Liver (tissue), 9 donors: ENCODE results near the gene UFD1. TPM values are rescaled to one million over a fixed set of nuclear protein-coding genes. Genes with fewer than 3 reads are reported as not detected.

Source experiments
- DNase-seq: peaks from one replicate; pipeline ENCODE4 v3.0.0-alpha.2; 2017; ENCODE audit warnings: low spot score
- H3K27ac ChIP-seq, 2 donors: one replicate each; pipeline ENCODE4 v1.7.0; 2013; ENCODE audit warnings: inconsistent platforms in 2 of 2, low read length in 2 of 2, control low read depth in 1 of 2, low read depth in 1 of 2, mild to moderate bottlenecking in 1 of 2
- H3K27me3 ChIP-seq, 4 donors: one replicate each; pipeline versions ENCODE4 v1.6.1 to v1.7.0; 2013; ENCODE audit warnings: low read length in 3 of 4, inconsistent platforms in 1 of 4, mild to moderate bottlenecking in 1 of 4, moderate library complexity in 1 of 4; ENCODE audit not compliant: control insufficient read depth in 4 of 4, insufficient read depth in 4 of 4
- H3K36me3 ChIP-seq, 4 donors: one replicate each; pipeline versions ENCODE4 v1.6.1 to v1.7.0; 2013; ENCODE audit warnings: low read length in 3 of 4, mild to moderate bottlenecking in 3 of 4, low read depth in 1 of 4, moderate library complexity in 1 of 4; ENCODE audit not compliant: control insufficient read depth in 4 of 4, insufficient read depth in 3 of 4
- H3K4me1 ChIP-seq, 4 donors: one replicate each; pipeline versions ENCODE4 v1.6.1 to v1.7.0; 2013; ENCODE audit warnings: low read length in 3 of 4, mild to moderate bottlenecking in 3 of 4, moderate library complexity in 1 of 4; ENCODE audit not compliant: control insufficient read depth in 4 of 4, insufficient read depth in 4 of 4
- H3K4me3 ChIP-seq, 3 donors: one replicate each; pipeline versions ENCODE4 v1.6.1 to v1.7.0; 2013; ENCODE audit warnings: low read length in 3 of 3, control low read depth in 1 of 3, low read depth in 1 of 3, mild to moderate bottlenecking in 1 of 3
- H3K9ac ChIP-seq, 2 donors: one replicate each; pipeline ENCODE4 v1.7.0; 2013; ENCODE audit warnings: low read length in 2 of 2, mild to moderate bottlenecking in 2 of 2, moderate library complexity in 2 of 2, control low read depth in 1 of 2, low read depth in 1 of 2
- H3K9me3 ChIP-seq, 4 donors: one replicate each; pipeline versions ENCODE4 v1.6.1 to v1.7.0; 2013; ENCODE audit warnings: low read length in 3 of 4; ENCODE audit not compliant: control insufficient read depth in 4 of 4
- EGR1 ChIP-seq, 2 donors: IDR thresholded peaks; 2 replicates each; pipeline ENCODE4 v1.6.1; 2016 to 2018; ENCODE audit warnings: antibody characterized with exemption in 2 of 2, low read depth in 2 of 2
- FOXA1 ChIP-seq: IDR thresholded peaks from 2 replicates; pipeline ENCODE4 v1.6.1; 2016; ENCODE audit warnings: antibody characterized with exemption
- FOXA2 ChIP-seq: IDR thresholded peaks from 2 replicates; pipeline ENCODE4 v1.6.1; 2016; ENCODE audit warnings: antibody characterized with exemption
- GABPA ChIP-seq, 2 donors: IDR thresholded peaks in 1 of 2; conservative IDR thresholded peaks in 1 of 2; 2 replicates each; pipeline ENCODE4 v1.6.1; 2016; ENCODE audit warnings: antibody characterized with exemption in 2 of 2, mild to moderate bottlenecking in 1 of 2, moderate library complexity in 1 of 2
- HNF4G ChIP-seq: IDR thresholded peaks from 2 replicates; pipeline ENCODE4 v1.6.1; 2016; ENCODE audit warnings: antibody characterized with exemption
- JUND ChIP-seq, 2 donors: IDR thresholded peaks; 2 replicates each; pipeline ENCODE4 v1.6.1; 2016; ENCODE audit warnings: antibody characterized with exemption in 2 of 2
- NR2F2 ChIP-seq: IDR thresholded peaks from 2 replicates; pipeline ENCODE4 v1.6.1; 2016; ENCODE audit warnings: antibody characterized with exemption
- RAD21 ChIP-seq, 2 donors: IDR thresholded peaks; 2 replicates each; pipeline ENCODE4 v1.6.1; 2016; ENCODE audit warnings: antibody characterized with exemption in 2 of 2, mild to moderate bottlenecking in 2 of 2
- RXRA ChIP-seq, 2 donors: IDR thresholded peaks; 2 replicates each; pipeline ENCODE4 v1.6.1; 2017 to 2018; ENCODE audit warnings: antibody characterized with exemption in 2 of 2, mild to moderate bottlenecking in 1 of 2
- SP1 ChIP-seq: IDR thresholded peaks from 2 replicates; pipeline ENCODE4 v1.6.1; 2018; ENCODE audit warnings: antibody characterized with exemption, mild to moderate bottlenecking
- TAF1 ChIP-seq: conservative IDR thresholded peaks from 2 replicates; pipeline ENCODE4 v1.6.1; 2016; ENCODE audit warnings: antibody characterized with exemption, mild to moderate bottlenecking
- YY1 ChIP-seq: IDR thresholded peaks from 2 replicates; pipeline ENCODE4 v1.6.1; 2016; ENCODE audit warnings: antibody characterized with exemption, mild to moderate bottlenecking
- WGBS: extraction: QIAGEN DNeasy Blood & Tissue Kit; methylation state at CpG from one replicate; pipeline ENCODE4 v1.1.7; 2013; 5-methylcytosine and 5-hydroxymethylcytosine counted together
- polyA plus RNA-seq, 2 donors: library from polyadenylated mRNA; stranded (reverse) in 1 of 2; unstranded in 1 of 2; fragments of 200-250 nt in 1 of 2; fragments of >200 nt in 1 of 2; fragmentation: Nextera tagmentation in 1 of 2; extraction: Ambion mirVana in 1 of 2; gene quantifications; one replicate each; pipeline versions ENCODE4 v1.2.1 to v1.2.3, GENCODE V29; 2013 to 2015
- total RNA-seq, 2 donors: library from RNA; depleted of rRNA; stranded (reverse); fragments of >200 nt; gene quantifications; one replicate each; pipeline ENCODE4 v1.2.3, GENCODE V29; 2014
- TF ChIP-seq, protein P1 (sequence below): IDR thresholded peaks from 2 replicates; pipeline ENCODE4 v1.6.1; 2016; ENCODE audit warnings: antibody characterized with exemption, mild to moderate bottlenecking
- TF ChIP-seq, protein P2 (sequence below): fragments of 150-350 bp; IDR thresholded peaks from 2 replicates; pipeline ENCODE4 v1.5.1; 2017; ENCODE audit warnings: improper control_type of control experiment, low read depth, low read length; ENCODE audit not compliant: missing input control
- TF ChIP-seq, protein P3 (sequence below): IDR thresholded peaks from 2 replicates; pipeline ENCODE4 v1.6.1; 2016; ENCODE audit warnings: antibody characterized with exemption
- TF ChIP-seq, protein P4 (sequence below): IDR thresholded peaks from 2 replicates; pipeline ENCODE4 v1.6.1; 2016; ENCODE audit warnings: antibody characterized with exemption
- TF ChIP-seq, protein P5 (sequence below): IDR thresholded peaks from 2 replicates; pipeline ENCODE4 v1.6.1; 2016; ENCODE audit warnings: antibody characterized with exemption
- donor health status: healthy.
- donor health status: healthy.
- donor health status: healthy.
- donor health status: healthy.
- donor health status: healthy.

The UFD1 gene
- total and polyA plus RNA-seq, 4 donors = 28.2 to 64.2 (median 54.6) TPM

DNA sequence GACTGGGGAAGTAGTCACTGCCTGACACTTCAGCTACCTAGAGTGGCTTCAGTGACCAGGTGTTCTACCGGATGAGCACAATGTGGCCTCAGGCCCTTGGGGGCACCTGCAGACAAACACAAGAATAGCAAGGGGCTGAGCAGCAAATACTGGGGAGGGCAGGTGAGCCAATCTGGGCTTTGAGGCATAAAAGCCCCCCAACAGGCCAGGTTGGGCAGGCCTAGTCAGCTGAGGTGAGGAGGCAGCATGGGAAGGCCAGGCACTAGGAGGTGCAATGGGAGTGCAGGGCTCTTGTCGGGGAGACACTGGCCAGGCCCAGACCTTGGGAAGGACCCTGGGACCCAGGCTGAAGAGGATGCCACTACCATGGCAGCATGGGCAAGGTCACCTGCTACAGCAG lies 9.0 kb downstream of the UFD1 start:
- H3K9ac ChIP-seq = no peak overlapping the region
- no peak for DNase-seq
- 97% methylated on average over 2 of the region's 2 CpGs for WGBS
- H3K36me3 ChIP-seq = peaks cover 42 to 89% (median 73%) of the 10 kb centered on the region in 4 donors
- no peak overlapping the region for H3K27ac ChIP-seq
- H3K9me3 ChIP-seq = no peaks in the 10 kb centered on the region
- TF ChIP-seq, protein P1, sequence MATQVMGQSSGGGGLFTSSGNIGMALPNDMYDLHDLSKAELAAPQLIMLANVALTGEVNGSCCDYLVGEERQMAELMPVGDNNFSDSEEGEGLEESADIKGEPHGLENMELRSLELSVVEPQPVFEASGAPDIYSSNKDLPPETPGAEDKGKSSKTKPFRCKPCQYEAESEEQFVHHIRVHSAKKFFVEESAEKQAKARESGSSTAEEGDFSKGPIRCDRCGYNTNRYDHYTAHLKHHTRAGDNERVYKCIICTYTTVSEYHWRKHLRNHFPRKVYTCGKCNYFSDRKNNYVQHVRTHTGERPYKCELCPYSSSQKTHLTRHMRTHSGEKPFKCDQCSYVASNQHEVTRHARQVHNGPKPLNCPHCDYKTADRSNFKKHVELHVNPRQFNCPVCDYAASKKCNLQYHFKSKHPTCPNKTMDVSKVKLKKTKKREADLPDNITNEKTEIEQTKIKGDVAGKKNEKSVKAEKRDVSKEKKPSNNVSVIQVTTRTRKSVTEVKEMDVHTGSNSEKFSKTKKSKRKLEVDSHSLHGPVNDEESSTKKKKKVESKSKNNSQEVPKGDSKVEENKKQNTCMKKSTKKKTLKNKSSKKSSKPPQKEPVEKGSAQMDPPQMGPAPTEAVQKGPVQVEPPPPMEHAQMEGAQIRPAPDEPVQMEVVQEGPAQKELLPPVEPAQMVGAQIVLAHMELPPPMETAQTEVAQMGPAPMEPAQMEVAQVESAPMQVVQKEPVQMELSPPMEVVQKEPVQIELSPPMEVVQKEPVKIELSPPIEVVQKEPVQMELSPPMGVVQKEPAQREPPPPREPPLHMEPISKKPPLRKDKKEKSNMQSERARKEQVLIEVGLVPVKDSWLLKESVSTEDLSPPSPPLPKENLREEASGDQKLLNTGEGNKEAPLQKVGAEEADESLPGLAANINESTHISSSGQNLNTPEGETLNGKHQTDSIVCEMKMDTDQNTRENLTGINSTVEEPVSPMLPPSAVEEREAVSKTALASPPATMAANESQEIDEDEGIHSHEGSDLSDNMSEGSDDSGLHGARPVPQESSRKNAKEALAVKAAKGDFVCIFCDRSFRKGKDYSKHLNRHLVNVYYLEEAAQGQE = no peak
- no peak for TF ChIP-seq RAD21 (IDR thresholded peaks at IDR 0.05)
- no peak overlapping the region for H3K4me3 ChIP-seq
- no peaks in the 10 kb centered on the region for H3K4me1 ChIP-seq
- H3K27me3 ChIP-seq = no peaks in the 10 kb centered on the region

DNA sequence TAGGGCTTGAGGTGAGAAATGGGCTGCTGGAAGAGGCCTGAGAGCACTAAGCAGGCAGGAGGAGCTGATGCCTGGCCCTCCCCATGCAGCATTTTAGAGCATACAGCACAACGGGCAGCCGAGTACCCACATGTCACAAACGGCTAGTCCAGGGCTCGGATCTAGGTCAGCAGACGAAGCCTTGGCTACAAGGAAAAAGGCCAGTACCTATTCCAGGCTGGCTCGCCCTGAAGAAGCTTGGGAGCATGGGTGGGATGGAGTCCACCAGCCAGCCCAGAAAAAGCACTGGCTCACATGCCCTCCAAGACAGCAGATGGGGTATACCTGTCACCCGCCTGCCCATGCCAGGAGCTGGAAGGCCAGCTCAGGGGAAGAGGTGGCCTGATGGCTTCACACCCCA lies 9.6 kb downstream of the UFD1 start:
- no peaks in the 10 kb centered on the region for H3K9me3 ChIP-seq
- H3K27me3 ChIP-seq = no peaks in the 10 kb centered on the region
- no peak overlapping the region for H3K27ac ChIP-seq
- peaks cover 42 to 91% (median 76%) of the 10 kb centered on the region in 4 donors for H3K36me3 ChIP-seq
- no peak overlapping the region for H3K4me3 ChIP-seq
- no peak for DNase-seq
- H3K4me1 ChIP-seq = no peaks in the 10 kb centered on the region
- H3K9ac ChIP-seq = no peak overlapping the region
- 97% methylated on average over 7 of the region's 7 CpGs for whole genome bisulfite sequencing
- TF ChIP-seq, protein P2, sequence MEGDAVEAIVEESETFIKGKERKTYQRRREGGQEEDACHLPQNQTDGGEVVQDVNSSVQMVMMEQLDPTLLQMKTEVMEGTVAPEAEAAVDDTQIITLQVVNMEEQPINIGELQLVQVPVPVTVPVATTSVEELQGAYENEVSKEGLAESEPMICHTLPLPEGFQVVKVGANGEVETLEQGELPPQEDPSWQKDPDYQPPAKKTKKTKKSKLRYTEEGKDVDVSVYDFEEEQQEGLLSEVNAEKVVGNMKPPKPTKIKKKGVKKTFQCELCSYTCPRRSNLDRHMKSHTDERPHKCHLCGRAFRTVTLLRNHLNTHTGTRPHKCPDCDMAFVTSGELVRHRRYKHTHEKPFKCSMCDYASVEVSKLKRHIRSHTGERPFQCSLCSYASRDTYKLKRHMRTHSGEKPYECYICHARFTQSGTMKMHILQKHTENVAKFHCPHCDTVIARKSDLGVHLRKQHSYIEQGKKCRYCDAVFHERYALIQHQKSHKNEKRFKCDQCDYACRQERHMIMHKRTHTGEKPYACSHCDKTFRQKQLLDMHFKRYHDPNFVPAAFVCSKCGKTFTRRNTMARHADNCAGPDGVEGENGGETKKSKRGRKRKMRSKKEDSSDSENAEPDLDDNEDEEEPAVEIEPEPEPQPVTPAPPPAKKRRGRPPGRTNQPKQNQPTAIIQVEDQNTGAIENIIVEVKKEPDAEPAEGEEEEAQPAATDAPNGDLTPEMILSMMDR = no peak
- TF ChIP-seq RXRA (IDR thresholded peaks at IDR 0.05) (no peak), RAD21 (IDR thresholded peaks at IDR 0.05) (no peak), YY1 (no peak), JUND (IDR thresholded peaks at IDR 0.05) (no peak), SP1 (no peak), TAF1 (no peak), EGR1 (IDR thresholded peaks at IDR 0.05; ENCODE audit: low read depth in 2 of 2) (no peak), HNF4G (no peak), FOXA2 (no peak), NR2F2 (no peak), GABPA (IDR thresholded peaks at IDR 0.05 in 1 of 2, conservative IDR thresholded peaks at IDR 0.05 in 1 of 2) (no peak), FOXA1 (no peak)
- TF ChIP-seq, protein P3, sequence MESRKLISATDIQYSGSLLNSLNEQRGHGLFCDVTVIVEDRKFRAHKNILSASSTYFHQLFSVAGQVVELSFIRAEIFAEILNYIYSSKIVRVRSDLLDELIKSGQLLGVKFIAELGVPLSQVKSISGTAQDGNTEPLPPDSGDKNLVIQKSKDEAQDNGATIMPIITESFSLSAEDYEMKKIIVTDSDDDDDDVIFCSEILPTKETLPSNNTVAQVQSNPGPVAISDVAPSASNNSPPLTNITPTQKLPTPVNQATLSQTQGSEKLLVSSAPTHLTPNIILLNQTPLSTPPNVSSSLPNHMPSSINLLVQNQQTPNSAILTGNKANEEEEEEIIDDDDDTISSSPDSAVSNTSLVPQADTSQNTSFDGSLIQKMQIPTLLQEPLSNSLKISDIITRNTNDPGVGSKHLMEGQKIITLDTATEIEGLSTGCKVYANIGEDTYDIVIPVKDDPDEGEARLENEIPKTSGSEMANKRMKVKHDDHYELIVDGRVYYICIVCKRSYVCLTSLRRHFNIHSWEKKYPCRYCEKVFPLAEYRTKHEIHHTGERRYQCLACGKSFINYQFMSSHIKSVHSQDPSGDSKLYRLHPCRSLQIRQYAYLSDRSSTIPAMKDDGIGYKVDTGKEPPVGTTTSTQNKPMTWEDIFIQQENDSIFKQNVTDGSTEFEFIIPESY = no peak
- TF ChIP-seq, protein P4, sequence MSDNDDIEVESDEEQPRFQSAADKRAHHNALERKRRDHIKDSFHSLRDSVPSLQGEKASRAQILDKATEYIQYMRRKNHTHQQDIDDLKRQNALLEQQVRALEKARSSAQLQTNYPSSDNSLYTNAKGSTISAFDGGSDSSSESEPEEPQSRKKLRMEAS = no peak
- TF ChIP-seq, protein P1 = no peak
- TF ChIP-seq, protein P5, sequence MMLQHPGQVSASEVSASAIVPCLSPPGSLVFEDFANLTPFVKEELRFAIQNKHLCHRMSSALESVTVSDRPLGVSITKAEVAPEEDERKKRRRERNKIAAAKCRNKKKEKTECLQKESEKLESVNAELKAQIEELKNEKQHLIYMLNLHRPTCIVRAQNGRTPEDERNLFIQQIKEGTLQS = no peak
